GM12891 (cell line): Measurements from ENCODE around the gene BCR.

Experiments used
- POLR2A ChIP-seq: IDR thresholded peaks from 2 replicates; pipeline ENCODE4 v1.6.1; 2011; ENCODE audit warnings: low read depth, low read length, control low read depth
- TAF1 ChIP-seq: IDR thresholded peaks from 2 replicates; pipeline ENCODE4 v1.6.1; 2011; ENCODE audit warnings: low read depth, low read length, control low read depth

DNA sequence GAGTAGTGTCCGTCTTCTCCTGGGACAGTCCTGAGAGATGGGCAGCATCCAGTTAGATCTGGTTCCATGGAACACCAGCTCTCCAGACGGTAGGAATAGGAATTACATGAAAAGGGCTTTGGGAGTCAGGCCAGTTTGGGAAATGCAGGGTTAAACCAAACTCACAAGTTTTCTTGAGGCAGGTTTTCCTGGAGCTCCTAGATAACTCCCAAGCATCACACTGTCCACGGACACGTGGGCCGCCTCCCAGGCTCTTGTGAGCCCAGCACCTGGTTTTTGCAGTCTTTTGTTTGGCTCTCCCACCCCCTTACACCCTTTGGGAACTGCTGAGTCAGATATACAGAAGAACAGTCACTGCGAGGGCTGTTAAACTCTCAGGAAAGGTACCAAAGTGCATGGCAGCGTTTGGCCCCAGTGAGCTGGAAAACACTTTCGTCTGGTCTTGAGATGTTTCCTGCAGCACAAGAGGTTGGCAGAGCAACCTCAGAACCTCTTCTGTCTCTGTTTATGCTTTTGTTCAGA, 90.0 kb downstream of the BCR start:
- TF ChIP-seq POLR2A = no peak
- no peak for TF ChIP-seq TAF1
